HEK293T (cell line): ENCODE measurements around the gene NFIC.

ENCODE experiments used
- CTBP1 ChIP-seq: fragments of 450-650 bp; IDR thresholded peaks from 2 replicates; pipeline ENCODE4 v1.6.1; 2016; ENCODE audit warnings: borderline replicate concordance
- FOXK2 ChIP-seq: fragments of 450-650 bp; IDR thresholded peaks from 2 replicates; pipeline ENCODE4 v1.6.1; 2016; ENCODE audit warnings: mild to moderate bottlenecking
- LEF1 ChIP-seq: fragments of 450-650 bp; IDR thresholded peaks from 2 replicates; pipeline ENCODE4 v1.6.1; 2017; ENCODE audit warnings: mild to moderate bottlenecking, borderline replicate concordance
- NFRKB ChIP-seq: fragments of 450-650 bp; IDR thresholded peaks from 2 replicates; pipeline ENCODE4 v1.6.1; 2016; ENCODE audit warnings: mild to moderate bottlenecking, moderate library complexity
- TARDBP ChIP-seq: fragments of 450-650 bp; IDR thresholded peaks from 2 replicates; pipeline ENCODE4 v1.6.1; 2016
- ZNF384 ChIP-seq: fragments of 450-650 bp; IDR thresholded peaks from 2 replicates; pipeline ENCODE4 v1.6.1; 2016

- TF ChIP-seq LEF1 = no peak
- no peak for TF ChIP-seq ZNF384
- TF ChIP-seq TARDBP = no peak
- no peak for TF ChIP-seq FOXK2
- TF ChIP-seq NFRKB = no peak
- no peak for TF ChIP-seq CTBP1
These were observed 45.3 kb downstream of the NFIC start for GRCh38 chr19:3411636-3412035.
